DMS79 (cell line): Measurements from ENCODE around the gene SRSF2.
"Not testable (repeated sequence)": the region's sequence is repeated elsewhere in the genome, so short reads cannot be mapped to it uniquely, and the experiment has no call there.

Experiments
- DNase-seq: peaks from one replicate; lab custom pipeline; 2025; lab: John Stamatoyannopoulos, UW

SRSF2 gene

DNA sequence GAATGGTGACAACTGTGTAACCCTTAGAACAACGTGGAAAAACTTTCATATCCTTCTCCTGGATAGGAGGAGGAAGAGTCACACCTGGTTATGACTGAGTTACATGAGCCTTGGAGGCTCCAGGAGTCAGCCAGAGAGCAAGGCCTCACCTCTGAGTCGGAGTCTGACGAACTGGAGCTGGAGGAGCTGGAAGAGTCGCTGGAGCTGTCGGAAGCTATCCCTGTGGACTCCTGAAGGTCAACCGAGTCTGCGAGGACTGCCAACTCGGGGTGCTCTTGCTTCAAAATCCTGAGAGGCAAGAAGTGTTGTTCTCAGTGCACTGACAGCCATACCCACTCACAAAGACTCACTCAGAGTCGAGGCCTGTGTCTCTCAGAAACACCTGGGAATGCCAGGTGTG is 16.9 kb downstream of the SRSF2 start:
- no peak for DNase-seq

DNA sequence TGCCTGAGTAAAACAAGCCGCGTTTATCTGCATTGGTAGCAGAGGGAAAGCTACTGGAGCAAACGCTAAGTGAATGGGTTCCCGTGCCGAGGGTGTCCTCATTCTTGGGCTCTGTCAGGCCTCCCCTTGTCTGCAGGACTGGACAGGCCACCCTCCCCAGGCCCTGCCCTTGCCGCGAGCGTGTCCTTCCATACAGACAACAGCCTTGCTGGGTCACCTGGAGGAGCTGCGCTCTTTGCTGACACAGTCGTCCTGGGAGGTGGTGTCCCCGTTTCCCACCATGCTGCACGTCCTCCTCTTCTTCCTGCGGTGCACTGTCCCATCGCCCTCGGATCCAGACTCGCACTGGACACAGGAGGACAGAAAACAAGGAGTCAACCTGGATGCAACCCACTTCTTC is 18.6 kb downstream of the SRSF2 start:
- DNase-seq: no peak

DNA sequence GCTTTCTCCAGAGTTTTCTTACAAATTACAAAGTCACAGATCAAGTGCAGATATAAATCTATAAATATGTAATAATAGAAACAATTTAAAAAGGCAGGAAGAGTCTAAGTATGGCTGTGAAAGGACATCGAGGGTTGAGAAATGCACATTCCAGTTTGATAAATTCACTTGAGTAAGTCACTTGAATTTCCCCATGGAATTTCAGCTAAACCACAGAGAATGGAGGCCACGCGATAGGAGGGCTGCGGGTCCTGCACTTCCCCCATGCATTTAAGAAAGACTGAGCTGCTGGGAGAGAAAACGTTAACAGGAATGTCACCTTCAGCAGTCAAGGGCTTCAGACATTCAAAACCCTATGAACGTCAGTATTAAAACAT is 20.3 kb downstream of the SRSF2 start:
- no peak for DNase-seq

DNA sequence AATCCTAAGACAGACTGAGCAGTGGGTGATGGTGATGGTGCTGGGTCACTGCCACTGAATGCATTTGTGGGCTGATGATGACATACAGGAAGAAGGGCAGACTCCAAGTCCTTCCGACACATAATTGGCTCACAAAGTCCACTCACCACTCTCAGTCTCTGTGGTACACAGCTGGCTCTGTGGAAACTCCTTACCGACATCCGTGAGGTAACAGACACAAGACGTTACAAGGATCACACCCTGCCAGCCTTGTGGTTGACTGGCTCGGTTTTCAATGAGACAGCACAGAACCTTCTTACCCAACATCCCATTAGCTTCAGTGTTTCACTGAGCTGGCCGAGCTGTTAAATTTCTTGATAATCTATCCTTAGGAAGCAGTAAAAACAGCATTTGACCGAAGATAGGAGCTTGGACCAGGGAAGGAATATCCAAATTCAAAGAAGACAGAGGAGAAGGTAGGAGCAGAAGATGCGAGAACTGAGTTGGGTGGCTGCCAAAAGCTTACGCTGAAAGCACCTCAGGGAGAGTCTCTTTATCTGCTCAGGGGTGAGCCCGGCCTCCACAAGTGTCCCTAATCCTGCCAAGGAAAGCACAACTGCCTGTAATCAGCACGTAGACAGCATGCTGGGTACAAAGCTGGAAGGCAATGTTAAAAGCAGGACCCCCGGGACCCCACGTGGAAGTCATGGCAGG is 20.8 kb downstream of the SRSF2 start:
- DNase-seq: peak; percentile 52

DNA sequence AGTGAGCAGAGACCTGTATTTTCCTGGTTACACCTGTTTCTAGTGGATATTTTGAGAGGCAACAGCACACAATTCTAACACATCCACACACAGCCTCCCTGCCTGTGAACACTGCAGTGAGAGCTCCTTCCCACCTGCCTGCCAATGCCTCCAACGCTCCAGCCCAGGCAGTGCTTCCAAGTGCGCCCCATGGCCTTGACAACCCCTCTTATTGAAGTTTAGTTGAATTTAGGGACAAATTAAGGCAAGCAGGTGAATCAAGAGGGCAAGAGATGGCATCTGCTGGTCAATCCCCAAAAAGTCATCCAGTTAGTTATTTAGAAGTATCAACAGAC is 21.7 kb downstream of the SRSF2 start:
- no peak for DNase-seq

DNA sequence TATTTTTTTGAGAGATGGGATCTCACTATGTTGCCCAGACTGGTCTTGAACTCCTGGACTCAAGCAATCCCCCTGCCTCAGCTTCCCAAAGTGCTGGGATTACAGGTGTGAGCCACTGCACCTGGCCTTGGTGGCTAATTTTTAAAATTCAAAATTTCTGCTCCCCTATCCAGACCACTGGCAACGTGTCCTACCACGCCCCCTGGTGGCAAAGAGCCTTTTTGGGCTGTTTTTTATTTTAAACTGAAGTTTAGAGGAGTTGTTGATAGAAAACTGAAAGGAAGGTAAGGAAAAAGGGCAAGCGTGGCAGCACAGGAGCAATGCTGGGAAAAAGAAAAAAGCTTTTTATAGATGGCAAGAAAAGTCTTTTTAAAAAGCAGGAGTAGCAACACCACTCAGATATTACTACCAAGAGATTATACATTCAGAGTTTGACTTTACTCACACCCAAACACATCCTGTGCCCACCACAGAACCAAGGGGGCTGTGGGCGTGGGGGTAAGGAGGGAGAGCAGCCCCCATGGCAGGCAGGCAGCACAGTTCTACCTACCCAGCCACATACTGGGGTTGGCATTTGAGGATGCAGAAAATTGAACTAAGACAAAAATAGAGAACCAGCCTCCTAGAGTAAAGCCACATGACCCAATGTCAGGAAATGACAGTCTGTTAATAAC is 22.2 kb downstream of the SRSF2 start:
- DNase-seq: no peak

DNA sequence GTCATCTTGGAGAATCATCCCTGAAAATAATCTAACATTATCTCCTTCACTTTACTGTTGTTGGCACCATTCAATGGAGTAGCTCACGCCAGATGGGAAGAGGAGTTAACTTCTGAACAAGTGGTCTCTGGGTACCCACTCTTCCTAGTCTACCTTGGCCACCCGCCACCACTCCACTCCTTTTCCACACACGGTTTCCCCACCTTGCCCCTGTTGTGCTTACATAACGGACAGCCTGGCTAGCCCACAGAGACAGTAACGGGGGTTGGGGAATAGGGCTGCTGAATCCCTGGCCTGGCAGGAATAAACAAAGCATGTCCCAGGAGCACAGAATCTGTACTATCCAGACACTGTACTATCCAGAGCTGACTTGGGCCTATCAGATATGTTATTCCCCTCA is 22.8 kb downstream of the SRSF2 start:
- no peak for DNase-seq

DNA sequence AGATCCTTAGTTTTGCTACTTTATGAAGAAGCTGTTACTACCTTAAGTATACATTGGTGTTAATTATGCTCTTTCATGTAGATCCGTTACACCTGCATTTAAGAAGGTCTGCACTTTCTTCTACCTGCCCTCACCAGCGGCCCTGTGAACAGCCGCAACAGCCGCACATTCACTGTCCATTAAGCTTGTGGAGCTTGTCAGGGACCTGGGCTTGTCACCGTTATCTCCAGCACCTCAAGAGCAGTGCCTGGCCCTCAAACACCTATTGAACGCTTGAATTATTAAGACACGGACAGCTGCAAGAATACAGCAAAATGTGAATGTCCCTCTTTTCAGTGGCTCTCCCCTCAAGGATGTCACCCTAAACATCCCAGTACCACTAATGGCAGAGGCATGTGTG is 23.4 kb downstream of the SRSF2 start:
- no peak for DNase-seq

DNA sequence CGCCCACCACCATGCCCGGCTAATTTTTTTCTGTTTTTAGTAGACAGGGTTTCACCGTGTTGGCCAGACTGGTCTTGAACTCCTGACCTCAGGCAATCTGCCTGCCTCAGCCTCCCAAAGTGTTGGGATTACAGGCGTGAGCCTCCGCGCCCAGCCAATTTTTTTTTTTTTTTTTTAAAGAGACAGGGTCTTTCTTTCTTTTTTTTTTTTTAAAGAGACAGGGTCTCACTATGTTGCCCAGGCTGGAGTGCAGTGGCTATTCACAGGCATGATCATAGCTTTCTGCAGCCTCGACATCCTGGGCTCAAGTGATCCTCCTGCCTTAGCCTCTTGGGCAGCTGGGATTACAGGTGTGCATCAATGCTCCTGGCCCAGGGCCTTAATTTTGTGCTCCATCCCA is 24.8 kb downstream of the SRSF2 start:
- DNase-seq: not testable (repeated sequence)

DNA sequence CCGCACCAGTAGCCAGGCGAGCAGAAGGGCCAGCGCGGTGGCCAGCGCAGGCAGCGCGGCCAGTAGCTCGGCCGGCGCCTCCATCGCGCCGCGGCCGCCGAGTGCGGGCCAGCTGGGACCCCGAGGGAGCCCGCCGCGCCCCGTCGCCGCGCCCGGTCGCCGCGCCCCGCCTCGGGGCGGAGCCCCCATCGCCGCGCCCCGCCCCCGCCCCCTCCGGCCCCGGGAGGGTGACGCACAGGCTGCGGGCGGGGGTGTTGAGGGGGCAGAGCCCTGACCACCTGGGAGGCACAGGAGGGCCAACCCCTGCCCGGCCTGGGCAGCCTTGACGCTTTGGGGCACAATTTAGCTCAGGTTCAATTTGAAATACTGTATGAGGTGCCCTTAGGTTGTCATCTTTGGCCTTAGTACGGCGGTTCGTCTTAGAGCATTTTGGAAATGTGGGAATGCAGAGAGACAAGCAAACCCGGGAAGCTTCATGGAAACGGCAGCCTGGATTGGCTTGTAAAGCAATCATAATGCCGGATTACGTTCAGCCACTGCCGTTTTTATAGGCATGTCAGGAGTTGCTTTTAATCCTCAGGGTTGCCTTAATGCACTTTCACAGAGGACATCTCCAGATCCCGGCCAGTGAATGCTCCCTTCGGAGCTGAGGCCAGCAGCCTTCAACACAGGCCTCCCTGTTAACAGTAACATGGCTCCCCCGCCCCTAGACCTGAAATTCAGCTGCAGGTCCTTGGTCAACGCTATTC is 26.1 kb downstream of the SRSF2 start, which contains the start of gene MXRA7:
Gene MXRA7, minus strand, starts transcription at position 103 of the 749 bp plus-strand sequence. Its CDS starts 19 bp downstream, at position 84.
- no peak for DNase-seq

DNA sequence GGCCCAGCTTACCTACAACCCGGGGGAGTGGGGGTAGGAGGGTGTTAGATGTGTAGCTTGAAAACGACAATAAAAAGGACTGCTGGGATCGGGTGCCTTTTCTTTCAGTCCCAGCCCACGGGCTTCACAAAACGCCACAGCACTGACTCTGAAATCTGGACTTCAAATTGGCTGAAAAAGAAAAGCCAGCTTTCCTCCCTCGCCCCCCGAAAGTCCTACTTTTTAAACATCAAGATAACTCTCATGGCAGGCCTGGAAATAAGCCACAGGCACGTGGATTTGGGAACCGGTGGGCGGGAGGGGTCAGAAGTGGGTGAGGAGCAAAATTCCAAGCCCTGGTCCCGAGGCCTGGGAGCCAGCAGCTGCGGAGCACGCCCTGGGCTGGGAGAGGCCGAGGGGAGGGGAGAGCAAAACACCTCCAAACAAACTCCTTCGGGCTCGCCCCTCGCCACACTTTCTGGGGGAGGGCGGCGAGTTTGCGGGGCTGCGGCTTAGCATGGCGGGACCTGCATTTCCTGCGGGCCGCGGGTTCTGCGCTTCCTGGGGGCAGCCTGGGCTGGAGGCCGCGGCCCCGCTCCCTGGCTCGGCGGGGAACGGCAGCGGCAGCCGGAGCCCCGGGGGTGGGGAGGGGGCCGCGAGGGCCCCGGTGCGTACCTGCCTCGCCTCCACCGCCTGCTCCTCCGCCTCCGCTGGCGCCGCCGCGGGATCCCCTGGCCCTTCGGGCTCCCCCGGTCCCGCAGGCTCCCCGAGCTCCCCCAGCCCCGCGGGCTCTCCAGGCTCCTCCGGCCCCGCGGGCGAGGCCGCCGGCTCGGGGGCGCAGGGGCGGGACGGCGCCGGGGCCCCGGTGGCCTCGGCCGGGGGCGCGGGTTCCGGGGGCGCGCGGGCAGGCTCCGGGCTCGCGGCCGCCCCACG is 26.9 kb downstream of the SRSF2 start:
- not testable (repeated sequence) for DNase-seq

DNA sequence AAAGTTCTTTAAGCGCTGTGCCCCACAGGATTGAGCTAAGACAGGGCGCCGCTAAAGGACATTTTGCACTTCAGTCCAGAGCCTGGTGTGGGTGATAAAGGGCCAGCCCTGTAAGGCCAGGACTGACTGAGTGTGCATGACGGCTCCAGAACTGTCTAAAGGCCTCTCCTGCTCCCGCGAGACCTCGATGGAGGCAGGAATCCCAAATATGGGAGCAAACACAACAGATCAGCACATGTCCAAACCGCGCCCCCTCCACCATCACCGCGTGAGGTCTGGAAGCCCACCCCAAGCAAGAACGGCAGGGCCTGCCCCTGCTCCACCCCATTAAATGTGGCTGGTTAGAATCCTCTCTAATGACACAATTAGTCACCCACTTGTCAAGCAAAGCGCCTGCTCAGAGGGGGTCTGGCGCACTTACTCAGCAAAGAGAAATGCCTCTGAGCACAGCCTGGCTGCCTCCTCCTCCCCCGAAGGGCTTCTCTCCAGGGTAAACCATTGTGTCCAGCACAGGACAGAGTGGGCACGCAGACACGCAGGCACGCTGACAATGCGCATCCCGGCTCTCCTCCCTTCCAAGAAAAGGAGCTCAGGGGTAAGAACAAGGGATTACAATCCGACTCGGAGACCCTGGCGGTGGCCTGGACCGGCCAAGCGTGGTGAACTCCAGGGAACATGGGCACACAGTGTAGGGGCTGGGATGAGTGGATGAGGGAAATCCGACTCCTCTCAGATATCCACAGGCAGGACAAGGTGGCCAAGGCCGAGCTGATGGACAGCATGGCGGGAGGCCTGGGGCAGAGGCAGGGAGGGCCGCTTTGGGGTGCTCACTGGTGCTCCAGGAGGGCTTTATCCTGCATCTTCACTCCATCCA is 27.8 kb downstream of the SRSF2 start:
- peak; percentile 38 for DNase-seq

DNA sequence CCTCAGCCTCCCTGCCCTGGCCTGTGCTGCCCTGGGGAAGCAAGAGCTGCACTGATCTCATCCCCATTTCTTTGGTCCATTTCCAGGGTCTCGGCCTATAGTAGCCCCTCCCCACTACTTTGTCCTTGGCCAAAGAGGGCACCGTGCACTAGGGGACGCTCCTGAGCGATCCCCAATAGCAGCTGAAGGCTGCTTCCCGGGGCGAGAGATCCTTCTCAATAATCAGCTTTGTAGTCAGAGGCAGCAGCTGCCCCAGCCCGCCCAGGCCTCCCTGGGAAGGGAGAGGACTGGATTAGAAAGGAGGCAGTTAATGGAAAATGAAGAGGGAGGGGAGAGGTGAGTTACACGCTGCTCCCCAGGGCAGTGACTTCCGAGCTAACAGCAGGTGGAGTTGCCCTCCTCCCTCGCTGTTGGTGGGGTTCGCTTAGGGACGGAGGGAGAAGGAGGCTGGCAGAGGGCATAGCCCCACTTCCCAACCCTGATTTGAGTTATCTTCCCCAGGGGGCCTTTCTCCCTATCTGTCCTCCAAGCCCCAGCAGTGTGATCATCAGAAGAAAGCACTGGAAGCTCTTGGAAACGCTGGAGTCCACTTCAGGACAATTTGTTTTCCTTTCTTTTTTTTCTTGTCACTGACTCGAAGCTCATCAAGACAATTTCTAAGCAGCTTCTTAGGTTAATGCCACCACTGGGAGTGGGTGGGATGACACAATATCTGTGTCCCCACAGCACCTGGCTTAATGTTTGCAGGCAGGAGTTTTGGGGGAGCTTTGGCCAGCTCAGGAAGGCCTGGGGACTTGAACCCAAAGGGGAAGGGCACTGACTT is 28.9 kb downstream of the SRSF2 start:
- no peak for DNase-seq

DNA sequence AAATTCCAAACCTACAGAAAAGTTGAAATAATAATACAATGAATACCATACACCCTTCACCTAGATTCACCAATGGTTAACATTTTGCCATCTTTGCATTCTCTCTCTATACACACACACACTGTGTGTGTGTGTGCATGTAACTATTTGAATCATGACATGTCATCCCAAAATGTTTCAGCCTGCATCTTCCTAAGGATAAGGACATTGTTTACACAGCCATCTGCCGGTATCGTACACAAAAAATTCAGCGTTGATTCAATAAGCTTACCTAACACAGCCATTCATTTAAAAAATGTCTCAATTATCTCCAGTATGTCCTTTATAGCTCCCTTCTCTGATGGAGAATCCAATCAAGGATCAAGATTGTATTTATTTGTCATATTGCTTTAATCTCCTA is 30.3 kb downstream of the SRSF2 start:
- no peak for DNase-seq

DNA sequence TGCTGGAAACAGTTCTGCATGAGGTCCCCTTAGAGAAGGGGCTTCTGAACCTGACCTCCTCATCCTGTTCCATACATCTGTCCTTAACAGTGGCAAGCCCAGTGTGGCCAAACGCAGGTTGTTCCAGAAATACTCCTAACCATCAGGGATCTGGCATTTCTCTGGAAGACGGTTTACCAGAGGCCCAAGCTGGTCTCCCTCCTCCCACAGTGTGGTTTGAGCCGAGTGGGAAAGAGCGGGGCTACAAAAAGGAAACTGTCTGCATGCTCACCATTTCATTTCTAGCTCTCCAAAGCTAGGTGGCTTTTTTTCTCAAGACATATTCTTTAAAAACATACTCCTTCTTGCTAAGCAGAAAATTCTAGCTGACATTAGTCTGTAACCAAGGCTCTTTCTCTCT is 32.3 kb downstream of the SRSF2 start:
- DNase-seq: no peak

DNA sequence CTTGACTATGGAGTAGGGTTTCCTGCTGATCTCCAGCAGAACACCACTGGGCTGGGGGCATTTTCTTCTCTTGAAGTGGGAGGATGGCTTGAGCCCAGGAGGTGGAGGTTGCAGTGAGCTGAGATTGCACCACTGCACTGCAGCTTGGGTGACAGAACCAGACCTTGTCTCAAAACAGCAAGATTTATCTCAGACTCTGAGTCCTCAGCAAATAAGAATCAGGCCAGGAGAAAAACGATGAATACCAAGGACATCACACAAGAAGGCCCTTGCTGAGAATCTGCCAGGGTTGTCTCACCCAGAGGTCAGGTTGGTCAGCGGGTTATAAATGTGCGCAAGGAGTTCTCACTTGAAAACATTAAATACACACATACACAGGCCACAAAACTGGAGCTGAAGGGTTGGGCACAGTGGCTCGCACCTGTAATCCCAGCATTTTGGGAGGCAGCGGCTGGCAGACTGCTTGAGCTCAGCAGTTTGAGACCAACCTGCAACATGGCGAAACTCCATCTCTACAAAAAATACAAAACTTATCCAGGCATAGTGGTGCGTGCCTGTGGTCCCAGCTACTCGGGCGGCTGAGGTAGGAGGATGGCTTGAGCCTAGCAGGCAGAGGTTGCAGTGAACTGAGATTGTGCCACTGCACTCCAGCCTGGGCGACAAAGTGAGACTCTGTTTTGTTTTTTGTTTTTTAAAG is 34.0 kb downstream of the SRSF2 start:
- DNase-seq: no peak

DNA sequence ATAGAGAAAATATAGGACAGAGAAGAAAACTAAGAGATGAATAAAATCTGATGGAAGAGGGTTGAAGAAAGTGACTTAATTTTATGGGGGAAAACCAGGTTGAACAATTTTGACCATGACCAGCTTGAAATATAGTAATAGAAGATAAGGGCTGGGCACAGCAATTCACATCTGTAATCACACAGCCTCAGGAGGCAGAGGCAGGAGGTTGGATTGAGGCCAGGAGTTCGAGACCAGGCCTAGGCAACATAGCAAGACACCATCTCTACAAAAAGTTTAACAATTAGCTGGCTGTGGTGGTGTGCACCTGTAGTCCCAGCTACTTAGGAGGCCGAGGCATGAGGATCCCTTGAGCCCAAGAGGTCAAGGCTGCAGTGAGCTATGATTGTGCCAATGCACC is 35.1 kb downstream of the SRSF2 start:
- no peak for DNase-seq

DNA sequence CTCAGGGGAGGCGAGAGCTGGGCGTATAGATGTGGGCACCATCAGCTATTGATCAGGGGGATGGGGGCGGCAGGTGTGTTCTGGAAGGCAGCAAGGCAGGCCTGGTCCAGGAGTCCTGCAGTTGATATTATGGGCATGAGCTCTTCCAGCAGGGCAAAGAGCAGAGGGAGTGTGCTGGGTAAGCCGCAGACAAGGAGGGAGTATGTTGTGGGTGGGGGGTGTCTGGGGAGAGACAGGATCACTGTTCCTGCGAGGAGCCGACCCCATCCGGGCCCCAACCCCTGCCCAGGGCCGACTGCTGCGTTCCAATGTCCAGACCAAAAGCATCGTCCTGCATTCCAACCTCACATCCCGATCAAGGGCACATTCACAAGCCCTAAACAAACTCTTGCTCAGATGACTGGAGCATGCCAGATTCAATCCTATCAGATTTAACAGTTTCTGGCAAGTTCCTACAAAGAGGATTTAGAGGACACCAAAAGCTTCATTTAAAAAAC is 35.6 kb downstream of the SRSF2 start:
- no peak for DNase-seq
